Endothelial cell of umbilical vein (primary cell): ENCODE results near the gene ZSCAN1. TPM values are rescaled to one million over a fixed set of nuclear protein-coding genes. Genes with fewer than 3 reads are reported as not detected.

Experiments used
- Bru-seq: library from RNA; stranded (reverse); fragments of 400-500 nt; gene quantifications from one replicate; lab custom pipeline; 2021; lab: Mats Ljungman, UMichigan
- BruChase-seq, 2 experiments: library from RNA; stranded (reverse); fragments of 400-500 nt; gene quantifications; one replicate each; lab custom pipeline; 2021; lab: Mats Ljungman, UMichigan
- BruUV-seq: library from RNA; stranded (reverse); fragments of 400-500 nt; replicated peaks from 2 replicates; lab custom pipeline; 2021; lab: Mats Ljungman, UMichigan
- CTCF ChIA-PET: fragments of 300-600, 350-600 bp; sonication (Branson Sonifier 250); formaldehyde crosslinking; loops from one replicate; lab custom pipeline; 2021; ENCODE audit warnings: antibody characterized with exemption, inconsistent platforms; lab: Charles Lee
- POLR2A ChIA-PET: fragments of 300-600, 350-600 bp; sonication (Branson Sonifier 250); formaldehyde crosslinking; loops from one replicate; lab custom pipeline; 2021; ENCODE audit warnings: antibody characterized with exemption, inconsistent platforms; lab: Charles Lee
- DNase-seq: peaks from one replicate; pipeline ENCODE4 v3.0.0-alpha.2; 2011; ENCODE audit warnings: low read depth, low spot score
- FAIRE-seq: peaks from 2 replicates; lab custom pipeline; 2011; peaks lifted over from hg19 to GRCh38; lab: Jason Lieb, UNC
- H2AFZ ChIP-seq: 2 replicates; pipeline ENCODE4 v1.6.0; 2012; ENCODE audit warnings: low read depth, low read length, control low read depth, inconsistent platforms
- H3K27ac ChIP-seq: 2 replicates; pipeline ENCODE4 v1.5.1; 2011; ENCODE audit warnings: low read depth, mild to moderate bottlenecking, control low read depth, low read length, moderate library complexity; ENCODE audit not compliant: insufficient read depth
- H3K27me3 ChIP-seq, 2 experiments: 2 replicates each; pipeline versions ENCODE4 v1.6.0 to v1.6.1; 2011; ENCODE audit warnings: low read length in 2 of 2, mixed read lengths in 1 of 2; ENCODE audit not compliant: control insufficient read depth in 2 of 2, insufficient read depth in 2 of 2
- H3K36me3 ChIP-seq, 2 experiments: 2 replicates in 1 of 2; 3 replicates in 1 of 2; pipeline ENCODE4 v1.5.1; 2011; ENCODE audit warnings: low read length in 2 of 2, mild to moderate bottlenecking in 1 of 2, moderate library complexity in 1 of 2; ENCODE audit not compliant: control insufficient read depth in 2 of 2, insufficient read depth in 2 of 2; ENCODE audit errors: extremely low read depth in 1 of 2
- H3K4me1 ChIP-seq: 3 replicates; pipeline ENCODE4 v1.5.1; 2011; ENCODE audit warnings: mild to moderate bottlenecking, low read length; ENCODE audit not compliant: control insufficient read depth, insufficient read depth; ENCODE audit errors: extremely low read depth
- H3K4me2 ChIP-seq: 2 replicates; pipeline ENCODE4 v1.6.1; 2011; ENCODE audit warnings: low read length, control low read depth, mixed read lengths; ENCODE audit not compliant: insufficient read depth
- H3K4me3 ChIP-seq, 3 experiments: fragments of 200-600 bp in 1 of 3; sonication (generic), shearing (Covaris generic) in 1 of 3; replicated peaks in 1 of 3; 2 replicates each; pipeline ENCODE4 v1.5.1; 2011 to 2016; ENCODE audit warnings: control low read depth in 3 of 3, low read length in 3 of 3, mild to moderate bottlenecking in 2 of 3, inconsistent platforms in 1 of 3, low read depth in 1 of 3, moderate library complexity in 1 of 3; ENCODE audit not compliant: insufficient read depth in 1 of 3
- H3K79me2 ChIP-seq: 2 replicates; pipeline ENCODE4 v1.6.0; 2012; ENCODE audit warnings: low read length, inconsistent platforms; ENCODE audit not compliant: control insufficient read depth, insufficient read depth
- H3K9ac ChIP-seq: replicated peaks from 2 replicates; pipeline ENCODE3; 2011; ENCODE audit warnings: low read length, control low read depth; ENCODE audit not compliant: insufficient read depth; ENCODE audit errors: extremely low read depth
- H3K9me1 ChIP-seq: replicated peaks from 3 replicates; pipeline ENCODE4 v1.6.0; 2011; ENCODE audit warnings: mild to moderate bottlenecking, low read length; ENCODE audit not compliant: control insufficient read depth, insufficient read depth; ENCODE audit errors: extremely low read depth
- H3K9me3 ChIP-seq: replicated peaks from 2 replicates; pipeline ENCODE4 v1.5.1; 2012; ENCODE audit warnings: low read length, inconsistent platforms; ENCODE audit not compliant: control insufficient read depth, insufficient read depth
- H4K20me1 ChIP-seq: replicated peaks from 2 replicates; pipeline ENCODE3; 2011; ENCODE audit warnings: mild to moderate bottlenecking, low read length; ENCODE audit not compliant: control insufficient read depth, insufficient read depth; ENCODE audit errors: extremely low read depth
- CTCF ChIP-seq, 2 donors: IDR thresholded peaks; 1 replicate in 1 of 2; 2 replicates in 1 of 2; pipeline ENCODE4 v1.5.1; 2011; ENCODE audit warnings: low read length in 2 of 2, mild to moderate bottlenecking in 2 of 2, moderate library complexity in 2 of 2, control low read depth in 1 of 2, inconsistent platforms in 1 of 2, low read depth in 1 of 2; ENCODE audit not compliant: insufficient read depth in 1 of 2; ENCODE audit errors: extremely low read depth in 1 of 2
- EZH2 ChIP-seq: IDR thresholded peaks from 2 replicates; pipeline ENCODE4 v1.6.1; 2012; ENCODE audit warnings: borderline replicate concordance, low read depth, mild to moderate bottlenecking, moderate library complexity, low read length, inconsistent platforms; ENCODE audit not compliant: severe bottlenecking
- FOS ChIP-seq: IDR thresholded peaks from 2 replicates; pipeline ENCODE4 v1.6.1; 2011; ENCODE audit warnings: mild to moderate bottlenecking, low read length, moderate library complexity, borderline replicate concordance; ENCODE audit not compliant: insufficient read depth
- GATA2 ChIP-seq: IDR thresholded peaks from 2 replicates; pipeline ENCODE4 v1.7.0; 2011; ENCODE audit warnings: low read depth, mild to moderate bottlenecking, moderate library complexity, mixed read lengths, low read length; ENCODE audit not compliant: insufficient read length, insufficient read depth
- JUN ChIP-seq: IDR thresholded peaks from 2 replicates; pipeline ENCODE4 v1.6.1; 2011; ENCODE audit warnings: borderline replicate concordance, low read depth; ENCODE audit not compliant: insufficient read length, insufficient read depth
- MYC ChIP-seq: IDR thresholded peaks from one replicate; pipeline ENCODE4 v1.6.1; 2011; ENCODE audit warnings: mild to moderate bottlenecking, low read depth, low read length
- POLR2A ChIP-seq: IDR thresholded peaks from 2 replicates; pipeline ENCODE4 v1.6.1; 2012; ENCODE audit warnings: low read depth, mild to moderate bottlenecking, control low read depth, low read length
- POLR2AphosphoS5 ChIP-seq: IDR thresholded peaks from 2 replicates; pipeline ENCODE4 v1.6.1; 2012; ENCODE audit warnings: low read depth, mild to moderate bottlenecking, control low read depth, low read length, moderate library complexity; ENCODE audit not compliant: insufficient read depth
- dilution Hi-C: fragments of 300-500 bp; cut with MboI; formaldehyde crosslinking; loops from one replicate; pipeline ENCODE4 v1.15.0; 2019; ENCODE audit warnings: low sequenced_read_pairs; ENCODE audit not compliant: extremely low pct_ligation_motif_present
- intact Hi-C: fragments of 100-400 bp; cut with micrococcal nuclease; formaldehyde crosslinking; loops from one replicate; pipeline ENCODE4 v1.10.0; 2022
- long read RNA-seq: library from polyadenylated mRNA; stranded (forward); transcript quantifications from one replicate; pipeline ENCODE4 v2.0.0, GENCODE V29; 2021
- polyA minus RNA-seq, 3 experiments: library from RNA; depleted of rRNA, polyadenylated mRNA; stranded (reverse); fragments of >200 nt; gene quantifications; 1 replicate in 1 of 3; 2 replicates in 2 of 3; pipeline ENCODE4 v1.2.3, GENCODE V29; 2011
- polyA plus RNA-seq, 4 experiments: library from polyadenylated mRNA; depleted of rRNA in 3 of 4; stranded (reverse) in 3 of 4; unstranded in 1 of 4; fragments of >200 nt; gene quantifications; 2 replicates each; pipeline versions ENCODE4 v1.2.1 to v1.2.3, GENCODE V29; 2011 to 2012; ENCODE audit warnings: missing spikeins in 1 of 4
- total RNA-seq: library from RNA; stranded (reverse); gene quantifications from 2 replicates; pipeline ENCODE4 v1.2.3, GENCODE V29; 2021
- TF ChIP-seq, protein P1 (sequence below): IDR thresholded peaks from 2 replicates; pipeline ENCODE4 v1.6.1; 2011; ENCODE audit not compliant: insufficient read depth, insufficient read length

ZSCAN1 gene
- total RNA-seq (not detected in 2 replicates), polyA plus RNA-seq (0.10 TPM in 1 of 2 replicates, not detected in the other), polyA minus RNA-seq (not detected in 2 replicates), Bru-seq, nascent RNA (not detected), BruChase-seq, experiment 1, labeled RNA remaining after a 6-hour chase (percentile 5 among the genes with signal in this experiment), BruChase-seq, experiment 2, labeled RNA remaining after a 2-hour chase (not detected)
- not detected in 2 replicates for polyA plus RNA-seq (2011; cell fraction: cytosol; rRNA removed)
- not detected in 2 replicates for polyA plus RNA-seq (2011; cell fraction: nucleus; rRNA removed)
- not detected in 2 replicates for polyA plus RNA-seq (2012)
- polyA minus RNA-seq (2011; cell fraction: cytosol; rRNA and poly(A)+ RNA removed), result not detected
- not detected in 2 replicates for polyA minus RNA-seq (2011; cell fraction: nucleus; rRNA and poly(A)+ RNA removed)
- long read RNA-seq, result 0 reads

- Histone ChIP-seq H3K79me2 (no peaks in the 10 kb centered on the region), H3K27me3 (no peaks in the 10 kb centered on the region), H3K27ac (no peak within 1 kb of the TSS), H4K20me1 (no peaks in the 10 kb centered on the region), H3K4me1 (no peaks in the 10 kb centered on the region), H3K4me2 (no peak within 1 kb of the TSS), H3K4me3 (no peak within 1 kb of the TSS), H3K9me1 (no peaks in the 10 kb centered on the region), H3K9me3 (peaks cover 2% of the 10 kb centered on the region), H3K9ac (no peak within 1 kb of the TSS), H2AFZ (no peak within 1 kb of the TSS), H3K36me3 (no peaks in the 10 kb centered on the region)
- dilution Hi-C loops, result no loop called here
- no TSS peak for BruUV-seq
- intact Hi-C loops, result no loop called here
- FAIRE-seq (no peak), DNase-seq (peak; percentile 15)
- TF ChIP-seq POLR2A (no peak), EZH2 (no peak), CTCF (IDR thresholded peaks at IDR 0.05; ENCODE audit: extremely low read depth in 1 of 2, insufficient read depth in 1 of 2, low read depth in 1 of 2, low read length in 2 of 2) (no peak), JUN (no peak), FOS (no peak), GATA2 (no peak), POLR2AphosphoS5 (no peak), MYC (no peak)
- TF ChIP-seq, protein P1, sequence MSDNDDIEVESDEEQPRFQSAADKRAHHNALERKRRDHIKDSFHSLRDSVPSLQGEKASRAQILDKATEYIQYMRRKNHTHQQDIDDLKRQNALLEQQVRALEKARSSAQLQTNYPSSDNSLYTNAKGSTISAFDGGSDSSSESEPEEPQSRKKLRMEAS, result no peak
- ChIA-PET CTCF (no interaction called here), POLR2A (no interaction called here)
Observed at GRCh38 chr19:58033741-58034476, at the start of gene ZSCAN1. TSS of gene ZSCAN1 (plus strand) at chr19:58034025. CDS start at chr19:58037837, 3,812 bp downstream.
